GM19452 (cell line): ENCODE results near the gene IL4.
A peak's percentile ranks its signal among the peaks of the same experiment; 100 is the strongest.
"Not testable (repeated sequence)": the region's sequence is repeated elsewhere in the genome, so short reads cannot be mapped to it uniquely, and the experiment has no call there.

Source experiments
- ATAC-seq: cut with Tn5 transposase; IDR thresholded peaks from one replicate; pipeline ENCODE4 v1.9.1; 2021; ENCODE audit not compliant: unreplicated experiment

IL4 gene

GRCh38 chr5:132673939-132674630 lies at the start of gene IL4:
IL4 (plus strand) TSS chr5:132673989; CDS start chr5:132674051, 62 bp downstream.
- no peak for ATAC-seq

- ATAC-seq, result no peak
Observed at GRCh38 chr5:132627470-132627869, 46.3 kb upstream of the IL4 start.

DNA sequence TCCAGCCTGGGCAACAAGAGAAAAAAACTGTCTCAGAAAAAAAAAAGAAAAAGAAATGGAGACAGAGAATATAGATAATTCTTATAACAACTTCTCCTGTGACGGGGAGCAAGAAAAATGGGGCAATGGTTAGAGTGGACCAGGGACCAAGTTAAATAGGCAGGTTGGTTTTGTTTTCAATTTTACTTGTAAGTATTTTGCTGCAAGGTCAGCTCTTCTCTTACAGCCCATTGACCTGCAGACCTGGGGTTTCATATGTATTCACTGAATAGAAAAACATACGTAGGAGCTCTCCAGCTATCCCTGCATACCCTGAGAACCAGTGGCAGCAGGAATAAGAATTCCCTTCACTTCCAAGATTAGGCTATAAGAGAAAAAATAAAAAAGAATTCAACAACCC lies 45.0 kb upstream of the IL4 start:
- ATAC-seq, result no peak

- peak; percentile 62 for ATAC-seq
Observed at GRCh38 chr5:132629230-132629944, 44.4 kb upstream of the IL4 start.

GRCh38 chr5:132633587-132633986 lies 40.2 kb upstream of the IL4 start:
- not testable (repeated sequence) for ATAC-seq

GRCh38 chr5:132635873-132636272 lies 37.9 kb upstream of the IL4 start:
- ATAC-seq, result no peak

- ATAC-seq, result no peak
Observed at GRCh38 chr5:132637241-132637640, 36.5 kb upstream of the IL4 start.

GRCh38 chr5:132639706-132640130 lies 34.1 kb upstream of the IL4 start:
- ATAC-seq, result peak; percentile 69

GRCh38 chr5:132640613-132641012 lies 33.2 kb upstream of the IL4 start:
- no peak for ATAC-seq

DNA sequence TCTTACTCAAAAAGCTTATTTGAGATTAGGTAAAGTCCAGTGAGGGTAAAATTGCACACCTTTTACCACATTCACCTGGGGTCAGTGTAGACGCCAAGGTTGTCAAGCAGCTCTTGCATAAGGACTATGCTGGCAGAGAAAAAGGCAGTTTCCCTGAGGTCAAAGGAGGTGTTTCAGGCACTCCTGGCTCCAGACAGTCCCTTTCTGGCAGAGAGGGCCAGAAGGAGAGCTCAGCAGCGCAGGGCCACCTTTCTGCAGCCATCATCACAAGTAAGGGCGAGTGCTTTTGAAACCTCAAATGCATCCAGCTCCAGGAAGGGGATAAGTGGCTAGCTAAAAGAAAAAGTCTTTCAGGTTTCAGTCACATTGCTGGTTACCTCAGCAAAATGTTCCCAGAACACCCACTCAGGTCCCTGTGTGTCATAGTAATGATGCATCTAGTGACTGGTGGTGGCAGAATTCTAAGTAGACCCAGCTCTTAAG lies 32.5 kb upstream of the IL4 start:
- ATAC-seq, result no peak

DNA sequence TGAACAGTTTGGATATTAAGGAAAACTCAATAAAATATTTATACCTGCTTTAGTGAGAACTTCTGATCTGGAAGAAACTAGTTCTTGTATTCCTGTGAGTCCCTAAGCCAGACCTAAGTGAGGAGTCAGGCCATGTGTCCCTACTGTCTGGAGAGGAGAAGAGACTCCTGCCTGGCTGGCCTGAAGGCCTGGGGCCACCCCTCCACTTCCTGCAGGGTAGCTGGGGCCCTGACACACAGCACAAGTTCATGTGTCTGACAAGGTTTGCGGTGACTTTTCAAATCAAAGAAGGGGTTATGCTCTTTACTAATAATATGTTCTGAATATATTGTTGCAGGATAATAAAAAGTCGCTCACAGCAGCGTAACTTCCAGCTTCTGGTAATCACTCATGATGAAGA lies 31.9 kb upstream of the IL4 start:
- no peak for ATAC-seq

- ATAC-seq, result no peak
Observed at GRCh38 chr5:132644177-132644576, 29.6 kb upstream of the IL4 start.

DNA sequence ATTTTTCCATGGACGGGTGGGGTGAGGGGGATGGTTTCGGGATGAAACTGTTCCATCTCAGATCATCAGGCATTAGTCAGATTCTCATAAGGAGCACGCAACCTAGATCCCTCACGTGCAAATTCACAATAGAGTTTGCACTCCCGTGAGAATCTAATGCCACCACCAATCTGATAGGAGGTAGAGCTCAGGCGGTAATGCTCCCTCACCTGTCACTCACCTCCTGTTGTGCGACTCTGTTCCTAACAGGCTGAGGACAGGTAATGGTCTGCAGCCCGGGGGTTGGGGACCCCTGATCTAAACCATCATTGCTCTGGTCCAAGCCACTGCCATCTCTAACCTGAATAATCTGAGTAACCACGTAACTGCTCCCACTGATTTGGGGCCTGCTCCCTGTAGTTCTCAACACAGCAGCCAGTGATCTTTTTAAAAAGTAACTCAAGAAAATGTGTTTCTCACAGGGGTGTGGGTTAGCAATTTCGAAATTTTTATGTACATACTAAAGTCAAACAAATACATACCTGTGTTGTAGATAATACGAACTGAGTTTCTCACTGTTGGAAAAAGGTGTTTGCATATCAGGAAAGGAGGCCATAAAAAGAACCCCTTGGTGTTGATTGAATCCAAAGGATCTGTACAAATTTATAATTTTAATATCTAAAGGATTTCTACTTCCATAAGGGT lies 27.1 kb upstream of the IL4 start:
- no peak for ATAC-seq

- no peak for ATAC-seq
Observed at GRCh38 chr5:132647473-132647872, 26.3 kb upstream of the IL4 start.

GRCh38 chr5:132648355-132648754 lies 25.4 kb upstream of the IL4 start:
- no peak for ATAC-seq

GRCh38 chr5:132651838-132652469 lies 21.8 kb upstream of the IL4 start:
- ATAC-seq, result no peak

GRCh38 chr5:132653716-132654115 lies 20.1 kb upstream of the IL4 start:
- ATAC-seq, result no peak

DNA sequence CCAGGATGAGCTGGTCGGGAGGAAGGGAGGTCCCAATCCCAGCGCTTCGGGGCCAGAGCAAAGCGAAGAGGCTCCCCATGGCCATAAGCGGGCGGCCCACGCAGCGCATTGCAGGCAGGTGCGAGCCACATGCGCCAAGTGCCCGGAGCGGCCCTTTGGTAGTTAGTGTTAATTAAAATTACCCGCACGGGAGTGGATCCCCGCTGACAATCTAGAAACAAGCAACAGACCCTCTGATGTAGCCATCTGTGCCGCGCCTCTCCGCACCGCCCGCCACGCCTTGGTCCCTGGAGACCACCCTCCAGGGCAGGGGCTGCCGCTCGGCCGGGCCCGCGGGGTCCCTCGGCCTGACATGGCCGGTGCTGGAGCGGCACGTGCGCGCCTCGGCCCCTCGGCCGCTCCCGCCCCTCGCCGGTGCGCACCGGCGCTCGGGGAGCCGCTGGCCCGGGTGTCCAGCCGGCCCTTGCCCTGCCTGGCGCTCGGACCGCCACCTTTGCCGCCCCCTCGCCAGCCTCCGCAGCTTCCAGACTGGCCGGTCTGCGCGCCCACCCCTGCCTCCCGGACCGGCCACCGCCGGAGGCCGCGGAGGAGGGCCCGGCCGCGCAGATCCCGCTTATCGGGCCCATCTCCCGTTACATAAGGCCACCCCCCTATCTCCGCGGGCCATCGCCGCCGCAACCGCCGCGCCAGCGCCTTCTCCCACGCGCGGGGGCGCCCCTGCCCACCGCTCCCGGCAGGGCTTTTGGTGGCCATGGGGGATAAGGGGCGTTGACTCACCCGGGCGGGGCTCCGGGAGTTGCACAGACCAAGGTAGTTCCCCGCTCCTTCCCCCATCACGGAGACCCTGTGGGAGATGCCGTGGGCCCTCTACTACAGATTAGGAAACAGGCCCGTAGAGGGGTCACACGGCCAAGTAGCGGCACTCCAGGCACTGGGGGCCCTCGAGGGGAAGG lies 17.7 kb upstream of the IL4 start:
- no peak for ATAC-seq

GRCh38 chr5:132656774-132657355 lies 16.9 kb upstream of the IL4 start:
- ATAC-seq, result no peak
